KMS-11 (cell line): ENCODE measurements around the gene SPRED2.

Source experiments
- H2AFZ ChIP-seq: fragments of 200-600 bp; sonication (generic); 2 replicates; pipeline ENCODE4 v1.6.1; 2016; ENCODE audit warnings: antibody characterized with exemption, mixed run types, low read depth
- H3K27ac ChIP-seq: fragments of 200-600 bp; sonication (generic); 2 replicates; pipeline ENCODE4 v1.6.1; 2016; ENCODE audit warnings: mild to moderate bottlenecking, mixed run types
- H3K27me3 ChIP-seq: fragments of 200-600 bp; sonication (generic); 2 replicates; pipeline ENCODE4 v1.6.1; 2017; ENCODE audit warnings: mild to moderate bottlenecking, low read depth, mixed run types, moderate library complexity; ENCODE audit not compliant: insufficient read depth
- H3K36me3 ChIP-seq: fragments of 200-600 bp; sonication (generic); 2 replicates; pipeline ENCODE4 v1.6.1; 2017; ENCODE audit warnings: mild to moderate bottlenecking, mixed run types; ENCODE audit not compliant: insufficient read depth
- H3K4me1 ChIP-seq: fragments of 200-600 bp; sonication (generic); 2 replicates; pipeline ENCODE4 v1.6.1; 2016; ENCODE audit warnings: mild to moderate bottlenecking, low read depth, mixed run types; ENCODE audit not compliant: poor library complexity, severe bottlenecking
- H3K4me2 ChIP-seq: fragments of 200-600 bp; sonication (generic); 2 replicates; pipeline ENCODE4 v1.7.0; 2016; ENCODE audit warnings: mild to moderate bottlenecking, mixed run types
- H3K4me3 ChIP-seq: fragments of 200-600 bp; sonication (generic); IDR thresholded peaks from 2 replicates; pipeline ENCODE4 v1.6.1; 2017; ENCODE audit warnings: low read depth, low read length, mixed read lengths; ENCODE audit not compliant: insufficient read depth
- H3K79me2 ChIP-seq: fragments of 200-600 bp; sonication (generic); 2 replicates; pipeline ENCODE4 v1.6.1; 2016; ENCODE audit warnings: low read depth, mixed run types; ENCODE audit not compliant: insufficient read depth
- H3K9ac ChIP-seq: fragments of 200-600 bp; sonication (generic); 2 replicates; pipeline ENCODE4 v1.6.1; 2016; ENCODE audit warnings: mild to moderate bottlenecking, mixed run types
- H4K20me1 ChIP-seq: fragments of 200-600 bp; sonication (generic); 2 replicates; pipeline ENCODE4 v1.6.1; 2016; ENCODE audit warnings: mild to moderate bottlenecking, mixed run types; ENCODE audit not compliant: insufficient read depth
- CTCF ChIP-seq: fragments of 200-600 bp; sonication (generic); conservative IDR thresholded peaks from 2 replicates; pipeline ENCODE4 v1.6.1; 2017; ENCODE audit warnings: low read depth, mild to moderate bottlenecking, antibody characterized with exemption, low read length, moderate library complexity, mixed read lengths

The SPRED2 gene

DNA sequence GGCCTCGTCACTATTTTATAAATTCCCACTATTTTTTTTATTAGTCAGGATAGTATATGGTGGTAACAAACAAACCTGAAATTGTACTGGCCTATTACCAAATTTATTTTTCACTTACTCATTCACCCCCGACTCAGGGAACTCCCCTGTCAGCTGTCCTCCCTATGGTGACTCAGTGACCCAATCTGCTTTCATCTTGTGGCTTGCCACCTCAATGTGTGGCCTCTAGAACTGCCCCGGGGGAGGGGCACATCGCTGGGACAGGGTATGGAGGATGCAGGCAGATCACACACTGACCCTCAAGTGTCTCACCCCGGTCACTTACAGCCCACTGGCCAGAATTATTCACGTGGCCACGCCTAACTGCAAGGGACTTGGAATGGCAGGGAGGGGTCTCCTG is 133.2 kb downstream of the SPRED2 start:
- Histone ChIP-seq H3K27ac (peak overlapping the region; percentile 70; the same call in 1 of the 2 replicates), H3K36me3 (no peaks in the 10 kb centered on the region), H2AFZ (no peak overlapping the region), H3K27me3 (no peaks in the 10 kb centered on the region), H3K9ac (no peak overlapping the region), H3K4me1 (peaks cover 57% of the 10 kb centered on the region), H3K4me2 (peak overlapping the region; percentile 91), H3K4me3 (no peak overlapping the region), H3K79me2 (no peaks in the 10 kb centered on the region), H4K20me1 (no peaks in the 10 kb centered on the region)
- no peak for TF ChIP-seq CTCF

- H3K27ac ChIP-seq, result no peak overlapping the region
- no peaks in the 10 kb centered on the region for H3K36me3 ChIP-seq
- H4K20me1 ChIP-seq, result no peaks in the 10 kb centered on the region
- no peak overlapping the region for H3K4me3 ChIP-seq
- no peaks in the 10 kb centered on the region for H3K27me3 ChIP-seq
- H3K4me1 ChIP-seq, result peaks cover 53% of the 10 kb centered on the region
- no peak overlapping the region for H3K9ac ChIP-seq
- no peak overlapping the region for H2AFZ ChIP-seq
- no peaks in the 10 kb centered on the region for H3K79me2 ChIP-seq
- TF ChIP-seq CTCF, result no peak
- no peak overlapping the region for H3K4me2 ChIP-seq
Observed at GRCh38 chr2:65298089-65298488, 134.3 kb downstream of the SPRED2 start.

GRCh38 chr2:65297544-65297943 is 134.9 kb downstream of the SPRED2 start:
- Histone ChIP-seq H3K27ac (no peak overlapping the region), H3K4me1 (peaks cover 47% of the 10 kb centered on the region), H3K9ac (no peak overlapping the region), H3K27me3 (no peaks in the 10 kb centered on the region), H3K79me2 (no peaks in the 10 kb centered on the region), H2AFZ (no peak overlapping the region), H3K4me2 (no peak overlapping the region), H3K4me3 (no peak overlapping the region), H3K36me3 (no peaks in the 10 kb centered on the region), H4K20me1 (no peaks in the 10 kb centered on the region)
- no peak for TF ChIP-seq CTCF

DNA sequence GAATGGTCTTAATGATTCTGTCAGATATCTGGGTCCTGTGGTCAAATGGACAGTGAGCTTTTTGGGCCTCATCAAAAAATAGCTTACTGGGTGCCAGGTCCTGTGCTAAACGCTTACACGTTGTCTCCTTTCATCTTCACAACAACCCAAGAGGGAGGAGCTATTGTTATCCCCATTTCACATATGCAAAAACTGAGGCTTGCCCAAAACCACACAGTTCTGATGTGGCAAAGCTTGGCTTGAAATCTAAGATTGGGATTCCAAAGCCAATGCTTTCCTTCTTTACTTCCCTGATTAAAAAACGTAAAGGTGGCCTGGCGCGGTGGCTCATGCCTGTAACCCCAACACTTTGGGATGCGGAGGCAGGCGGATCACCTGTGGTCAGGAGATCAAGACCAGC is 135.4 kb downstream of the SPRED2 start:
- Histone ChIP-seq H3K9ac (no peak overlapping the region), H2AFZ (no peak overlapping the region), H3K4me1 (peaks cover 42% of the 10 kb centered on the region), H3K79me2 (no peaks in the 10 kb centered on the region), H4K20me1 (no peaks in the 10 kb centered on the region), H3K36me3 (no peaks in the 10 kb centered on the region), H3K4me2 (0 out of 2 replicates have a peak overlapping the region, but pooled peaks have one; percentile 22), H3K27ac (no peak overlapping the region), H3K27me3 (no peaks in the 10 kb centered on the region), H3K4me3 (no peak overlapping the region)
- TF ChIP-seq CTCF, result no peak

DNA sequence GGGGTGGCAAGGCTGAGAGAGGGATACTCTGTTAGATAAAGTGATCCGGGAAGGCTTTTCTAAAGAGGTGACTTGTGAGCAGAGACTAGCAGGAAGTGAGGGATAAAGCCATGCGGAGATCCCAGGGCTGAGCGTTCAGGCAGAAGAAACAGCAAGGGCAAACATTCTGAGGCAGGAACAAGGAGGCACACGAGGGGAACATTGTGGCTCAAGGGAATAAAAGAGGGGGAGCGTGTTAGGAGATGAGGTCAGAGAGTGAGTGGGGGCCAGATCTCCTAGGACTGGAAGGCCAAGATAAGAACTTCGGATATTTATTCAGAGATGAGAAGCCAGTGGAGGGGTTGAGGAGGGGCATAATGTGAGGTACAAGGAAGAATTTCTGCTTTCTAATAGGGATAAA is 137.7 kb downstream of the SPRED2 start:
- Histone ChIP-seq H4K20me1 (no peaks in the 10 kb centered on the region), H3K27me3 (no peaks in the 10 kb centered on the region), H3K4me2 (no peak overlapping the region), H3K36me3 (no peaks in the 10 kb centered on the region), H3K79me2 (no peaks in the 10 kb centered on the region), H3K27ac (no peak overlapping the region), H3K4me3 (no peak overlapping the region), H3K4me1 (peaks cover 20% of the 10 kb centered on the region), H2AFZ (no peak overlapping the region), H3K9ac (no peak overlapping the region)
- no peak for TF ChIP-seq CTCF
